ENCODE results near the gene AGBL5.
"Not testable (repeated sequence)": the region's sequence is repeated elsewhere in the genome, so short reads cannot be mapped to it uniquely, and the experiment has no call there.

AGBL5 gene

GRCh38 chr2:27115519-27115918, 64.1 kb downstream of the AGBL5 start:
- no peak overlapping the region for H3K4me3 ChIP-seq (ENCODE audit: low read length)
- TF ChIP-seq CTCF (conservative IDR thresholded peaks at IDR 0.05; ENCODE audit: low read length): no peak
- no peak for DNase-seq (ENCODE audit: low read depth)

DNA sequence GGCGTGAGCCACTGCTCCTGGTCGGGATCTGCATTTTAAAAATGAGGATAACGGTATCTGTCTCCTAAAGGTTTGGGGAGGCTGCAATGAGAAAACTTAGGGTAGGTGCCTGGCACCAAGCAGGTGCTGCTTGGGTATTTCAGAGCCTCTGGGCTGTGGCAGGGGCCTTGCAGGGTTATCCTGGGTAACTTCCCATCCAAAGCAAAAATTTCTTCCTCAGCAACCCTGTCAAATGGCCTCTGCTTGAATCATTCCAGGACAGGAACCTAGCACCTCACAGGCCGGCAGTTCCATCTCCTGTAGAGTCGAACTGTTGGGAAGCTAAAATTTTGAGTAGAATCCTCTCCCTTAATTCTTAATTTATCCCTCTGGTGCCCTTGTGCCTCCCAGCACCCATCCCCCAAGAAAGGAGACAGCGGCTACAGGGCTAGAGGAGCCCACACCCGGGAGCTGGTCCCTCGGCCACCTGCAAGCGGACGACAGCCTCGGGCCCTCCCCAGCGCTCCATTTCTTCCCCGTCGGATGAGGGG, 66.6 kb downstream of the AGBL5 start:
- TF ChIP-seq CTCF (conservative IDR thresholded peaks at IDR 0.05; ENCODE audit: low read length): no peak
- no peak for DNase-seq (ENCODE audit: low read depth)
- peak overlapping the region; percentile 49 for H3K4me3 ChIP-seq (ENCODE audit: low read length)

DNA sequence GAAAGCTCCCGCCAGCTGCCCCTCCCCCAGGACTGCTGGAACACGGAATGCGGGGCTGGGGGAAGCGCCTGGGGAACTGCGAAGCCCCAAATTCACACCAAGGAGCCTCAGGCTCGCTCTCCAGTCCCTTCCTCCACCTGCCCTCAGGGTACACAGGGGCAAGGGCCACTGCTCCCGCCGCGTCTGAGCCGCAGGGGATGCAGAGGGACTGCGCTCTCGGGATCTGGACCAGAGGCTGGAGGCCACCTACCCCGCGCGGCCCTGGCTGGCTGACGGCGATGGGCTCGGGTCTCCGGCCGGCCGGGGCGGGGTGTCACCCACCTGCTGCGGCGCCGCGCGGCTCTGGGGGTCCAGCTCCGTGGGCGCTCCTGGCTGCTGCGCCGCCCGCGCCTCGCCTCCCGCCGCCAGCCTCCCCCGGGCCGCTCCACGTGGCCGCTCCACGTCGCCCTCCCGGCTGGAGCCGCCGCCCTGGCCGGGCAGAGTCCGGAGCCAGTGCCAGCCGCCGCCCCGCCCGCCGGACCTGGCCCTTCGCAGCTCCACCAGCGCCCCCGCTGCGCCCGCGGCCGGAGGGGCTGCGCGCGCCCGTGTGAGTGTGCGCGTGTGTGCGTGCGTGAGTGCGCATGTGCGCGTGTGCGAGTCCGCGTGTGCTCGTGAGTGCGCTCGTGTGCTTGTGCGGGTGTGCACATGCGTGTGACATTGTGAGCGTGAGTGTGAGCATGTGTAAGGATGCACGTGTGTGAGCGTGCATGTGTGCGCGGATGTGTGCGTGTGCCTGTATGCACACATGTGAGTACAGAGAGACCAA, 67.3 kb downstream of the AGBL5 start, which contains the start of gene CGREF1:
Gene CGREF1, minus strand, starts transcription at position 604 of the 805 bp plus-strand sequence. CDS start 14,762 bp downstream, outside the sequence.
- H3K4me3 ChIP-seq (ENCODE audit: low read length): peak within 1 kb of the TSS; percentile 52
- DNase-seq (ENCODE audit: low read depth): no peak
- TF ChIP-seq CTCF (conservative IDR thresholded peaks at IDR 0.05; ENCODE audit: low read length): no peak

GRCh38 chr2:27119330-27119670, 67.8 kb downstream of the AGBL5 start:
- not testable (repeated sequence) for DNase-seq (ENCODE audit: low read depth)
- H3K4me3 ChIP-seq (ENCODE audit: low read length): peak overlapping the region; percentile 52
